Sigmoid colon (tissue), 7 donors: ENCODE data around the gene THAP10. TPM values are rescaled to one million over a fixed set of nuclear protein-coding genes. Genes with fewer than 3 reads are reported as not detected.

Experiments used
- DNase-seq: peaks from one replicate; pipeline ENCODE4 v3.0.0-alpha.2; 2019
- H3K27ac ChIP-seq, 4 donors: fragments of 200-600 bp; sonication (generic); one replicate each; pipeline ENCODE4 v1.5.1; 2016 to 2019; ENCODE audit warnings: mild to moderate bottlenecking in 1 of 4
- H3K27me3 ChIP-seq, 3 donors: fragments of 200-600 bp; sonication (generic); one replicate each; pipeline ENCODE4 v1.5.1; 2019; ENCODE audit warnings: mild to moderate bottlenecking in 1 of 3
- H3K36me3 ChIP-seq, 4 donors: fragments of 200-600 bp; sonication (generic); one replicate each; pipeline ENCODE4 v1.5.1; 2016 to 2019
- H3K4me1 ChIP-seq, 4 donors: fragments of 200-600 bp; sonication (generic); one replicate each; pipeline ENCODE4 v1.5.1; 2017 to 2019
- H3K4me3 ChIP-seq, 4 donors: fragments of 200-600 bp; sonication (generic); one replicate each; pipeline ENCODE4 v1.5.1; 2017 to 2019; ENCODE audit warnings: mild to moderate bottlenecking in 2 of 4, moderate library complexity in 1 of 4
- H3K9me3 ChIP-seq, 4 donors: fragments of 200-600 bp in 3 of 4; sonication (generic) in 3 of 4; one replicate each; pipeline versions ENCODE4 v1.5.1 to v1.6.1; 2013 to 2019
- EP300 ChIP-seq, 4 donors: sonication (generic); formaldehyde crosslinking; IDR thresholded peaks; one replicate each; pipeline ENCODE4 v1.6.1; 2017; ENCODE audit warnings: antibody characterized with exemption in 4 of 4
- POLR2A ChIP-seq, 2 donors: fragments of 450-650 bp; IDR thresholded peaks; one replicate each; pipeline ENCODE4 v1.6.1; 2016; ENCODE audit warnings: antibody characterized with exemption in 2 of 2, mild to moderate bottlenecking in 2 of 2, moderate library complexity in 2 of 2
- POLR2AphosphoS5 ChIP-seq, 4 donors: sonication (generic); formaldehyde crosslinking; IDR thresholded peaks; one replicate each; pipeline ENCODE4 v1.6.1; 2017; ENCODE audit warnings: antibody characterized with exemption in 4 of 4
- WGBS, 2 donors: extraction: QIAGEN DNeasy Blood & Tissue Kit; methylation state at CpG; one replicate each; pipeline ENCODE4 v1.1.7; 2013; 5-methylcytosine and 5-hydroxymethylcytosine counted together
- intact Hi-C: fragments of 100-400 bp; cut with DNase I; formaldehyde crosslinking; loops from one replicate; pipeline ENCODE4 v1.15.1; 2023
- polyA plus RNA-seq, 3 donors: library from polyadenylated mRNA; stranded (reverse); fragments of 200-250 nt; gene quantifications; one replicate each; pipeline ENCODE4 v1.2.3, GENCODE V29; 2013
- total RNA-seq, 4 donors: library from RNA; depleted of rRNA; stranded (reverse); fragments of >200 nt; gene quantifications; one replicate each; pipeline ENCODE4 v1.1.0, GENCODE V29; 2016
- TF ChIP-seq, protein P1 (sequence below), 4 experiments: fragments of 450-650 bp in 3 of 4; fragments of 200-600 bp in 1 of 4; IDR thresholded peaks; one replicate each; pipeline ENCODE4 v1.5.1; 2016 to 2019; ENCODE audit warnings: antibody characterized with exemption in 4 of 4, mild to moderate bottlenecking in 3 of 4, moderate library complexity in 2 of 4
- donor health status: healthy with polysubstance abuse.
- donor health status: Bipolar disorder and iron deficiency.
- donor health status: healthy.

THAP10 gene
- total and polyA plus RNA-seq, 7 donors, result 1.1 to 3.6 (median 2.5) TPM

DNA sequence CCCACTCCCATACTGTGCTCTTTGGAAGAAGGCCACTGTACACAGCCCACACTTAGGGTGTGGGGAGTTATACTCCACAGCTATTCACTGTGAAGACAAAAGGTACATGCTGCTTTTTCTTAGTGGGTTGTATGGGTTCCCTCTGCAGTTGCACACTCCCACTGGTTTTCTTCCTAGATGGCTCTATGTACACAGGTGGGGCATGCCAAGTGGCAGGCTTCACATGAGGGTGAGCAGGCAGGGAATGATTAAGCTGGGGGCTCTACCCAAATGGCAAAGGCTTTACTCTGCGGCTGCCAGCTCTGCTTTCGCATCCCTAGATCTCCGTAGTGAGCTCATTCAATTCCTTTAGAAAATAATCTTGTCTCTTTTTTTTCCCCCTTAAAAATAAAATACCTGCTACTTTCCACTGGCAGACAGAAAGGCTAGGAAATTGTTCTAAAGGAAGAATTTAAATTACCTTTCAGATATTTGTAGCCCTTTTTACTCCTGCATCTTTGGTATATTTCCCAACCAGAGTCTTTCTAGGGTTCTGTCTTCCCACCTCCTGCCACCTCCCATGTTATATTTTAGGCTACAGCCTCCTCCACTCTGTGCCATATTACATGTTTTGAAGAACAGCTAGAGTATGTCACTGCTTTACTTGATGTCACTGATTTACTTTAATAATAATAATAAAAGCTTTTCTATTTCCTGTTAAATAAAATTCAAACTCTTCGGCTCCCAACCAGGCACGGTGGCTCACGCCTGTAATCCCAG lies 46.5 kb downstream of the THAP10 start:
- H3K36me3 ChIP-seq, result peaks cover 0 to under 1% (median 0%) of the 10 kb centered on the region in 4 donors
- no peak overlapping the region for H3K27ac ChIP-seq
- intact Hi-C loops, result no loop called here
- no peak for TF ChIP-seq POLR2AphosphoS5 (IDR thresholded peaks at IDR 0.05)
- TF ChIP-seq POLR2A (IDR thresholded peaks at IDR 0.05), result no peak
- TF ChIP-seq EP300 (IDR thresholded peaks at IDR 0.05), result no peak
- H3K27me3 ChIP-seq, result no peaks in the 10 kb centered on the region
- no peaks in the 10 kb centered on the region for H3K4me1 ChIP-seq
- DNase-seq, result no peak
- no peak overlapping the region for H3K4me3 ChIP-seq
- 92 to 97% methylated on average over 6 of the region's 6 CpGs for WGBS, 2 donors
- no peaks in the 10 kb centered on the region for H3K9me3 ChIP-seq

DNA sequence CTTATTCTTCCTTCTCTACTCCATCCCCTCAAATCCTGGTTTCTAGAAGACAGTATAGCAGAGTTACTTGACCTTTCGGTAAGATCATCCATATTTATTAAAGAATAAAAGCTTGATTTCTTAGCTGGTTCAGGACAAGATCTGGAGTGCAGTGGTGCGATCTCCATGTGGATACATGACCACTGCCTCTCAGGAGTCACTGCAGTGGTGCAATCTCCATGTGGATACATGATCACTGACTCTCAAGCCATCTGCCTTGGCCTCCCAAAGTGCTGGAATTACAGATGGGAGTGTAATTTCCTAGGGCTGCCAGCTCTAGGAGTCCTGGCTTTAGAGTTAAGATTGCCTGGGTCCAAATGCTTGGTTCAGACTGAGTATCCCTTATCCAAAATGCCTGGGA lies 54.8 kb downstream of the THAP10 start:
- intact Hi-C loops, result no loop called here
- Histone ChIP-seq H3K27me3 (no peaks in the 10 kb centered on the region), H3K4me1 (peaks cover 0 to 9% (median 0%) of the 10 kb centered on the region in 4 donors), H3K36me3 (peaks cover 0 to 38% (median 12%) of the 10 kb centered on the region in 4 donors), H3K27ac (no peak overlapping the region), H3K9me3 (no peaks in the 10 kb centered on the region), H3K4me3 (no peak overlapping the region)
- TF ChIP-seq POLR2A (IDR thresholded peaks at IDR 0.05), result no peak
- no peak for TF ChIP-seq EP300 (IDR thresholded peaks at IDR 0.05)
- TF ChIP-seq POLR2AphosphoS5 (IDR thresholded peaks at IDR 0.05), result no peak
- TF ChIP-seq, protein P1, sequence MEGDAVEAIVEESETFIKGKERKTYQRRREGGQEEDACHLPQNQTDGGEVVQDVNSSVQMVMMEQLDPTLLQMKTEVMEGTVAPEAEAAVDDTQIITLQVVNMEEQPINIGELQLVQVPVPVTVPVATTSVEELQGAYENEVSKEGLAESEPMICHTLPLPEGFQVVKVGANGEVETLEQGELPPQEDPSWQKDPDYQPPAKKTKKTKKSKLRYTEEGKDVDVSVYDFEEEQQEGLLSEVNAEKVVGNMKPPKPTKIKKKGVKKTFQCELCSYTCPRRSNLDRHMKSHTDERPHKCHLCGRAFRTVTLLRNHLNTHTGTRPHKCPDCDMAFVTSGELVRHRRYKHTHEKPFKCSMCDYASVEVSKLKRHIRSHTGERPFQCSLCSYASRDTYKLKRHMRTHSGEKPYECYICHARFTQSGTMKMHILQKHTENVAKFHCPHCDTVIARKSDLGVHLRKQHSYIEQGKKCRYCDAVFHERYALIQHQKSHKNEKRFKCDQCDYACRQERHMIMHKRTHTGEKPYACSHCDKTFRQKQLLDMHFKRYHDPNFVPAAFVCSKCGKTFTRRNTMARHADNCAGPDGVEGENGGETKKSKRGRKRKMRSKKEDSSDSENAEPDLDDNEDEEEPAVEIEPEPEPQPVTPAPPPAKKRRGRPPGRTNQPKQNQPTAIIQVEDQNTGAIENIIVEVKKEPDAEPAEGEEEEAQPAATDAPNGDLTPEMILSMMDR (IDR thresholded peaks at IDR 0.05), result no peak
- no peak for DNase-seq
- 95 to 98% methylated on average over 2 of the region's 2 CpGs for WGBS, 2 donors

DNA sequence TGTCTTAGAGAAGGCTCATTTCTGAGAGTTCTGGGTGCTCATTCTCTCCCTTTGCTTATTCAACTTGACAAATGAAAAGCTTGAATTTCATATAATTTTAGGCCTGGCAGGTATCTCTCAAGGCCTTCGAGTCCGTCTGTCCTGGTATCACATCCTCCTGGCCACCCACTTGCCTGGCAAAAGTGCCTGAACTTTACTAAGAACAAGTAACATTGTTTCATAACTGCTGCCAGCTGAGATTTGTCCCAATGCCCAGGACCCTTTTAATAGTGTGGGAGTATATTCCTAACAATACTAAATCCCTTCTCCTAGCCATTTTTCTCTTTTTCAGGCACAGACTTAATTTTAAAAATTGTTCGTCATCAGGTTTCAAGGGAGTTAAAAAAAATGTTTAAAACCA lies 56.4 kb downstream of the THAP10 start:
- TF ChIP-seq, protein P1 (IDR thresholded peaks at IDR 0.05), result no peak
- TF ChIP-seq POLR2A (IDR thresholded peaks at IDR 0.05), result no peak
- no peak for TF ChIP-seq POLR2AphosphoS5 (IDR thresholded peaks at IDR 0.05)
- TF ChIP-seq EP300 (IDR thresholded peaks at IDR 0.05), result no peak
- peaks cover 5 to 54% (median 17%) of the 10 kb centered on the region in 4 donors for H3K36me3 ChIP-seq
- intact Hi-C loops, result no loop called here
- H3K27me3 ChIP-seq, result no peaks in the 10 kb centered on the region
- peaks cover 0 to 9% (median 0%) of the 10 kb centered on the region in 4 donors for H3K4me1 ChIP-seq
- WGBS, 2 donors, result 91 to 95% methylated on average over 3 of the region's 3 CpGs
- H3K27ac ChIP-seq, result peak overlapping the region in 3 of 4 donors; percentile 9 to 52 (median 31)
- H3K9me3 ChIP-seq, result no peaks in the 10 kb centered on the region
- no peak overlapping the region for H3K4me3 ChIP-seq
- DNase-seq, result no peak

DNA sequence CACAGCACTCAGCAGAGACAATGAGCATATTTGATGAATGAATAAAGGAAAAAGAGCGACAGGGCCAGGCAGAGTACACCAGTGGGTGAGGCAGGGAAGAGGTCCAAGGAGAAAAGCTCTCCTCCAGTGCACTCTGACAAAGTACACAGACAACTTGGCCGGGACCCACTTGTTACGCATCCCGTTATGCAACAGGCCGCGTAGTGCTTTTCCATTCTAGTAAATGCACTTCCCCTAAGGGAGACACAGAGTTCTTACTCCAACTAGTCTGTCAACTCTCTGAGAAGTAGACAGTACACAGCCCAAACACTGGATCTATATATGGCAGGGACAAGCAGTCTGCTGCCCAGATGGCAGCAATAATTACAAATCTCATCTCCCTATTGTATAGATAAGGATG lies 56.8 kb downstream of the THAP10 start:
- Histone ChIP-seq H3K27me3 (no peaks in the 10 kb centered on the region), H3K4me1 (peaks cover 0 to 9% (median 0%) of the 10 kb centered on the region in 4 donors), H3K36me3 (peaks cover 5 to 54% (median 17%) of the 10 kb centered on the region in 4 donors), H3K27ac (peak overlapping the region in 3 of 4 donors; percentile 9 to 52 (median 31)), H3K9me3 (no peaks in the 10 kb centered on the region), H3K4me3 (no peak overlapping the region)
- WGBS, 2 donors, result 95 to 96% methylated on average over 6 of the region's 6 CpGs
- TF ChIP-seq EP300 (IDR thresholded peaks at IDR 0.05), result no peak
- no peak for TF ChIP-seq POLR2A (IDR thresholded peaks at IDR 0.05)
- no peak for TF ChIP-seq POLR2AphosphoS5 (IDR thresholded peaks at IDR 0.05)
- TF ChIP-seq, protein P1 (IDR thresholded peaks at IDR 0.05), result no peak
- DNase-seq, result peak; percentile 88
- intact Hi-C loops, result no loop called here

DNA sequence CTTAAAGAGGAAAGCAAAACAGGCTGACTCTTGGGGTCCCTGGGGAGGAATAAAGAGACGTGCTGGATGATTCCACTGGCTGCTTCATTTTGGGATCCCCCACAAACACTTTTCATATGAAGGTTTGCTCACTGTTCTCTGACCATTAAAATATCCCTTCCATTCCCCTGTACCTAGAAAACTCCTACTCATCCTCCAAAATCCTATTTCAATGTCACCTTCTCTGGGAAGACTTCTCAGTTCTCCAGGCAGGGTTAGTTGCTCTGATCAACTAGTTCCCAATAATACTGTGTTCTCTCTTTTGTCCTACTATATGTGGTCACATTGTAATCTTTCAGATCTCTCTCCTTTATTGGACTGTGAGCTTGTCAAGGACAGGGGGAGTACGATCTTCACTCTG lies 57.2 kb downstream of the THAP10 start:
- TF ChIP-seq, protein P1 (IDR thresholded peaks at IDR 0.05), result no peak
- no peak for TF ChIP-seq POLR2AphosphoS5 (IDR thresholded peaks at IDR 0.05)
- TF ChIP-seq EP300 (IDR thresholded peaks at IDR 0.05), result no peak
- no peak for TF ChIP-seq POLR2A (IDR thresholded peaks at IDR 0.05)
- 80 to 91% methylated on average over 2 of the region's 2 CpGs for WGBS, 2 donors
- peaks cover 0 to 9% (median 0%) of the 10 kb centered on the region in 4 donors for H3K4me1 ChIP-seq
- no peak for DNase-seq
- H3K9me3 ChIP-seq, result no peaks in the 10 kb centered on the region
- intact Hi-C loops, result no loop called here
- no peaks in the 10 kb centered on the region for H3K27me3 ChIP-seq
- peaks cover 5 to 54% (median 17%) of the 10 kb centered on the region in 4 donors for H3K36me3 ChIP-seq
- H3K27ac ChIP-seq, result peak overlapping the region in 1 of 4 donors; percentile 7
- H3K4me3 ChIP-seq, result no peak overlapping the region
